A549 (cell line): ENCODE measurements around the gene BEST4.

Experiments used
- SREBF2 ChIP-seq: fragments of 450-650 bp; IDR thresholded peaks from 2 replicates; pipeline ENCODE4 v1.6.1; 2014; ENCODE audit warnings: mild to moderate bottlenecking, moderate library complexity
- TF ChIP-seq, protein P1 (sequence below): IDR thresholded peaks from 2 replicates; pipeline ENCODE4 v1.6.1; 2012; ENCODE audit warnings: low read depth, borderline replicate concordance

- TF ChIP-seq, protein P1, sequence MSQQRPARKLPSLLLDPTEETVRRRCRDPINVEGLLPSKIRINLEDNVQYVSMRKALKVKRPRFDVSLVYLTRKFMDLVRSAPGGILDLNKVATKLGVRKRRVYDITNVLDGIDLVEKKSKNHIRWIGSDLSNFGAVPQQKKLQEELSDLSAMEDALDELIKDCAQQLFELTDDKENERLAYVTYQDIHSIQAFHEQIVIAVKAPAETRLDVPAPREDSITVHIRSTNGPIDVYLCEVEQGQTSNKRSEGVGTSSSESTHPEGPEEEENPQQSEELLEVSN: no peak
- no peak for TF ChIP-seq SREBF2
These were observed 10.8 kb upstream of the BEST4 start for GRCh38 chr1:44798481-44799365.
